Activated CD4-positive, alpha-beta T cell treated with anti-CD3 and anti-CD28 coated beads, Interleukin-2, amount 50 U/mL, for 24 hours (primary cell): ENCODE measurements around the gene HNRNPAB.
"Not testable (repeated sequence)": the region's sequence is repeated elsewhere in the genome, so short reads cannot be mapped to it uniquely, and the experiment has no call there.

Source experiments
- DNase-seq, 2 donors: peaks; one replicate each; pipeline ENCODE4 v3.0.0-alpha.2; 2020; ENCODE audit warnings: low read depth in 1 of 2, low spot score in 1 of 2

HNRNPAB gene

GRCh38 chr5:178229111-178229510 is 24.8 kb downstream of the HNRNPAB start:
- not testable (repeated sequence) for DNase-seq

DNA sequence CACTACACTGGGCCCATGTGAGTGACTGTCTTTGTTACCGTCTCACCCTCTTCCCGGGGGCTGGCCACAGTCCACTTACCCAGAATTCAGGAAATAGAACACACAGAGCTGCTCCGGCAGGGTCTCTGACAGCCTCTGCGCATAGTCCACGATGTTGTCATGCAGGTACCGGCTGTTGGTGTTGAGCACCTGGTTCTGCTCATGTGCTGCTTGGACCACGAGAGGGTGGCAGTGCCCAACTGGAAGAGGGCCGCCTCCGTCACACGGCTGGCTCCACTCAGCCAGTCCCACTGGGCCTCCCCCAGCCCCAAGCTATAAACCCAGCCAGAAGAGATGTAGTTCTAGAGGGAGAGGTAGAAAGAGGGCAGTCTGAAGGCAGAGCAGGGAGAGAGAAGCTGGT is 25.5 kb downstream of the HNRNPAB start:
- no peak for DNase-seq

- no peak for DNase-seq
Observed at GRCh38 chr5:178230879-178231538, 26.7 kb downstream of the HNRNPAB start.

DNA sequence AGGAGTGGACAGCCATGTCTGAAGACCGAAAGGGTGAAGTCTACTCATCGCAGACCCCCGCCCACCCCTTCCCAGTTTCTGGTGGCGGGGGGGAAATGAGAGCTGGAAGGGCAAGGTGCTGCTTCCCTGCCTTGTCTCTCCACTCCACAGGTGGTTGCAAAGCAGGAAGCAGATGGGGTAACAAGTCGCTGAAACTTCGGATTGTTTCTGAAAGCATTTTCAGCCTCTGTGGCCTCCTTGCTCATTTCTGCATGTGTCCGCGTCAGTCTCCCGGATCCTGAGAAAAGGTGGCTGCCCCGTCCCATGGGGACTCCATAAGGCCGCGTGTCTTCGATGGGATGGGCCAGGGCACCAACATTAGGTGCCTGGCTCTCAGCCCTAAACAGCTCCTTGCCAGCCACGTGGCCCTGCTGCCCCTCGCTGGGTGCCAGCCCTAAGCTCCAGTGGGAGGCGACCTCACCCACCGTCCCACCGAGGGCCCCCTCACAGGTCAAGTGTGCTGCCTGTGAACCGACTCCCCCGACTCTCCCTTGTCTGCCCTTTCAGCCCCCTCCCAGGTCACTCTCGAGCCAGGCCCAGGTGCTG is 27.3 kb downstream of the HNRNPAB start:
- no peak for DNase-seq

DNA sequence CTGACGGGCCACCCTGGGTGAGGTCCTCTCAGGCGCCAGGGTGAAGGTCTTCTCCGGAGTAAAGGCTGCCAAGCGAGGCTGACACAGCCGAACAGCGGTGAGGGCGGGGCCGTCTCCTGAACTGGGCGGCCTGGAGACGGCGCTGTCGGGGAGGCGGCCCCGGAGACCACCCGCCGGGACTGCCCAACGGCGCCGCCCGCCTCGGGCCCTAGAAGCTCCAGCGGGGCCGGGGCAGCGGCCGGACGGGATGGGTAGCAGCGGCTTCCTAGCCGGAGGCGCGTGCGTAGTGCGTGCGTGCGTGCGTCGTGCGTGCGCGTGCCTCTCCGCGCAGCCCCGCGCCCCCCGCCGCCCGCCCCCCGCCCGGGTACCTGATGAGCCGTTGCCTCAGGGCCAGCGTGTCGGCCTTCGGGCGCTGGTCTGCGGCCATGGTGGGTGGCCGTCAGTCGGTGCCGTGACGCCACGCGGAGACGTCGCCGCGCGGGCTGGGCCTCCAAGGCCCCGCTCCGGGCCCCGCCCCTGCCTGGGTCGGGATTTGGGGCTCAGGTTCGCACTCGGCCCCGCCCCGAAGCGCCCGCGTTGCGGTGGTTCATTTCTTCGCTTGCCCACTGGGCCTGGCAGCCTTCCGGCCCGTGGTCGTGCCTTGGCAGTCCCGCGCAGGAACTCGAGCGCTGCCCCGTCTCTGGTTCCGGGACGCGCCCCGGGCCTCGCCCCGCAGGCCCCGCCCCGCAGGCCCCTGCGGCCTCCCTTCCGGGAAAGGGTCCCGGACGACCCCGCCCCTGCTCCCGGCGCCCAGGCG is 28.0 kb downstream of the HNRNPAB start, which contains the start of gene PHYKPL:
Gene PHYKPL (minus strand): TSS at position 679 of the 796 bp plus-strand sequence. CDS start 252 bp downstream, at position 427.
- DNase-seq: peak; percentile 56 to 58

DNA sequence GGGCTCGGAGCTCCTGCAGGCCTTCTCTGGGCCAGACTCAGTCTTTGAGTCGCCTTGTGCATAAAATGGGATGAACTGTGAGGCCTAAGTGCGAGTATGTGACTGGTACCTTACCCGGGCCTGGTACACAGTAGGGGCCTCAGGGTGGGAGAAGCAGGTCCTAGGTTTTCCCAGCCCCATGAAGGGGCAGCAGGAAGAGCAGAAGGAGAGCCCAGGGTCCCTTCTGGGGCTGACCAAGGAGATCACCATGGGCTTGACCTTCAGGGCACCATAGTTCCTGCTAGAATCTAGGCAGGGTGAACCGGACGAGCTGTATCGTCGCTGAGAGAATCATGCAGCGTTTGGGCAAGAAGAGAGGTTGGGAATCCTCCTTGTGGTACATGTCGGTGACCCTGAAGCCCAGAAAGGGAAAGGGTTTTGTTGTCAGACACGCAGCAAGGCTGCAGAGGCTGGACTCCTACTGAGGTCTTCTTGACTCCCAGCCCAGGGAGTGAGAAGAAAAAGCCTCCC is 28.6 kb downstream of the HNRNPAB start:
- no peak for DNase-seq

DNA sequence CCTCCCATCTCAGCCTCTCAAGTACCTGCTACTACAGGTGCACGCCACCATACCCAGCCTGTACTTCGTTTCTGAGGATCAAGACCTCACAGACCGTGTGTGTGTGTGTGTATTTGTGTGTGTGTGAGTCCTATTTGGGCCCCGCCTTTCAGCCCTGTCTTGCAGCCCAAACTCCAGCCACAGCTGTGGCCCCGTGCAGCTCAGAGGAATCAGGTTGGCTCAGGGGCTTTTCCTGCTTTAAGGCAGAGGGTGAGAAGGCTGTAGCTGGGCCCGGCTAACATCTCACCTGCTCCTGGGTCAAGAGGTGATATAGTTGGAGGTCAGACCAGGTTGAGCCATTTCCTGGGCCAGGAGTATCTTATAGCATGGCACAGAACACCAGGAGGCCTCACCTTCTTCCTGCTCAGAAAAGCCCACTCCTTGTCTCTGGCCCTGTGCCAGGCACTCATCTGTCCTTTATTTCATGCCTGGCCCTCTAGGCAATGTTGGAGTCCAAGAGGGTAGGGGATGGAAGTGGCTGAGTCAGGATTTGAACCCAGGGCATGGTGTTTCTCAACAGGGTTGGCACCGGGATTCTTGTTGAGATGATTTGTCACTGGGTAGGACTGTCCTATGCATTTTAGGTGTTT is 29.9 kb downstream of the HNRNPAB start:
- DNase-seq: no peak

DNA sequence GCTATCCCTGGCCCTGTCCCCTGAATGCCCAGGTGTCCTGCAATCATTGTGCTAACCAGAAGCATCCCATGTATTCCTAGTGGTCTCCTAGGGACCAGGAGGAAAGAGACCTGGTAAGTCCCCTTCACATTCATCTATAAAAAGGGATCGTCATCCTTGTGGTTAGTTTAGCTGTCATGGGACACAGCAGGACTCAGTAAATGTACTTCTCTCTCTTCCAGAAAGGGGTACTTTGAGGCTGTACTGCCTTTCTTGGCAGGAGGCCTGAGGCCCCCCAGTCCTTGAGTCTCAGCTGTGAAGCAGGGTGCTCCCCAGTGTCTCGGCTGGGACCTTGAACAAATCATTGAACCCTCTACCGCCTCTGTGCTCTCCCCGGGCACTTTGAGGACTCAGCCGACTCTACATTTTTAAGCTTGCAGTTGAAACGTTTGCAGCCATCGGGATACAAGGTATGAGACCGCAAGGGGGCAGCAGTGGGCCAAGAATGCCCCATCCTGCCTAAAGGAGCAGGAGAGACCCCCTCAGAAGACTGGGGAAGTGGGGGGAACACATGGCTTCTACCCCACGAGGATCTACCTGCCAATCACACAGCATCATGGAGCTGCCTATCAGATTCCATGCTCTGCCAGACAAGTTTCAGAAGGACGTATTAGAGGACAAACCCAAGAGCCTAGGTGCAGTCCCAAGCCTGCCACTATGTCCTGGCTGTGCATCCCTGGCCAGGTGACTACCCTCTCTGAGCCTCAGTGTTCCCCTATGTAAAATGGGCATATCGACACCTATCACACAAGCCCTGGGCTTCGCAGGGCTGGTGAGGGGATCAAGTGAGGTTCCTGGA is 30.6 kb downstream of the HNRNPAB start:
- DNase-seq: peak; percentile 56 to 62

DNA sequence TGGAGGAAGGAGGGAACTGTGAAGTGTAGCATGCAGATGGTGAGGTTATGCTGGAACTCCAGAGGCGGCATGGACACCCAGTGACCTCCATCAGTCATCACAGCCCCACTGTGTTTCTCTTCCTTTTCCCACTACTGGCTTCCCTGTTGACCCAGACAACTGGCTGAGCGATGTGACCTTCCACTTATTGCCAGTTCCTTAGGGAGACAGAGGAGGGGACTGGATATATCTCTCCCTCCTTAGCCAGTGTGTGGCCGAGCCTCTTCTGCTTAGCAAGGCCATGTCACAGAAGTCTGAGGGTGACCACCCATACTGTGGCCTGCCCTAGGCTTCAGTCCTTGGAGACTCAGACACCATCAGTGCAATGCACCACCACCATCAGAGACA is 31.2 kb downstream of the HNRNPAB start:
- DNase-seq: no peak

GRCh38 chr5:178236126-178236525 is 31.8 kb downstream of the HNRNPAB start:
- DNase-seq: no peak

DNA sequence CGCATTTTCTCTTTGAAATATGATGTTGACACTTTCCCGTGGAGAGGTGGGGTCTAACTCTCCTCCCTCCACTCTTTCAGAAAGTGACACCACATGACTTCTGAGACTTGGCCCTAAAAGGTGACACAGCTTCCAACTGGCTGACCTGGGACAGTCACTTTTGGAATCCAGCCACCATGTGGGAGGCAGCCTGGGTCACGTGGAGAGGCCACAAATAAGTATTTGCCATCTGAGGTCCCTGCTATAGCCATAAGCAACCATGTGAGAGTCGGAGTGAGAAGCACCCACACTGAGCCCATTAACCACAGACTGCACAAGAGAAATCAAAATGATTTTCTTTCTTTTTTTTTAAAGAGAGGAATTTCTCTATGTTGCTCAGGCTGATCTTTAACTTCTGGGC is 32.3 kb downstream of the HNRNPAB start:
- no peak for DNase-seq

DNA sequence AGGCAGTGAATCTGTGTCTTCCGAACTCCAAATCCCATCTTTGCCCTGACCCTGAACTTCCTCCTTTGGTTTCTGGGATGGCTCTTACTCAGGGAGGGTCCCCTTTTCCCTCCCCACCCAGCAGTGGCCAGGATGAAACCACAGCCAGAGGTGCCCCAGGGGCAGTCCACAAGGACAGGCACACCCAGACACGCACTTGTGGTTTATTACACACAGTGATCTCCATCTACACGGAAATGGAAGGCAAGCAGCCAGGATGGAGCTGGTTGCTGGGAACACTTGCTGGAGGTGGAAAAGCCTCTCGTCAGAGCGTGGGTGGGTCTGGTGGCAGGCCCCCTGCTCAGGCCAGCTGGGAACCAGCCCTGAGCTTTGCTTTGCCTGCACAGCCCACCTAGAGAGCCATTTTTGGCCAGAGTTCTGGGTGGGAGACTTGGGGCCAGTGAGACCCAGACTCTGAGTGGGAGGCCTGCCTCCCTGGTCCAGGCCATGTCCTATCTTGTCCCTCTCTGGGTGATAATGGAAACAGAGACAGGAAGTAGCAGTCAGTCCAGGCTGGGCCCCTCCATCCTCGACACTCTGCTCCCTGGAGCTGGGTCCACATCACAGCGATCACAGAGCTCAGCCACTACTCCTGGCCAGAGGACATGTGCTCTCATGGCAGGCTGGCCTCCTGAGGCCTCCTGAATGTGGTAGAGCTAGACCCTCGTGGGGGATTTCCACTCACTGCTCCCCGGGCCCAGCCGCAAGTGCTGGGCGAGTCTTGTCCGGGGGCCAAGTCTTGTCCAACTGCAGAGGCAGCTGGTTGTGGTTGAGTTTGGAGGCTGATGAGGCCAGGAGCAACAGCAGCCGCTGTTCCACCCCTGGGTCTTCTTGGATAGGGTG is 33.3 kb downstream of the HNRNPAB start:
- no peak for DNase-seq

GRCh38 chr5:178238313-178238635 is 33.9 kb downstream of the HNRNPAB start:
- DNase-seq: no peak

- DNase-seq: no peak
Observed at GRCh38 chr5:178238711-178239592, 34.6 kb downstream of the HNRNPAB start.

- not testable (repeated sequence) for DNase-seq
Observed at GRCh38 chr5:178239626-178240301, 35.4 kb downstream of the HNRNPAB start.

- DNase-seq: no peak
Observed at GRCh38 chr5:178240341-178240741, 36.0 kb downstream of the HNRNPAB start.

- DNase-seq: no peak
Observed at GRCh38 chr5:178240766-178241165, 36.4 kb downstream of the HNRNPAB start.

DNA sequence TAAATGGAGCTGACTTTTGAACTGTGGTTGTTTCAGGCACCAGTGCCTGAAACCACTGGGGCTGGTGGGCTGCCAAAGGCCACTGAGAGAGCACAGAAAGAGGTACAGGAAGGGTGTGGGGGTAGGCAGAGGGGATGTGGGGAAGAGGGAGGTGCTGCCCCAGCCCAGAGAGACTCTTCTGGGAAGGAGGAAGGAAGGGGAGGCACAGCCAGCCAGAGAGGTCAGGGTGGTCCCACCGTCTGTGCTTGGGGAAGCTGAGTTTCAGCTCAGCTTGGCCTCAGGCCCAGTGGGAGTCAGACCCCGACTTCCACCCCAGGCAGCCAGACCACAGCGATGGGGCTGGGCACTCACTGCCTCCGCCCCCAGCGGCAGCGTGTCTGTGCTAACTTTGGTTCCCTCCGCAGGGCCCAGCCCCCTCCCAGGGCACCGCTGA is 36.9 kb downstream of the HNRNPAB start:
- DNase-seq: no peak
